Testis (tissue), 3 donors: ENCODE data around the gene CUBN. TPM values are rescaled to one million over a fixed set of nuclear protein-coding genes. Genes with fewer than 3 reads are reported as not detected.

Experiments used
- DNase-seq: peaks from one replicate; pipeline ENCODE4 v3.0.0-alpha.2; 2019
- H3K27ac ChIP-seq, 2 donors: fragments of 200-600 bp; sonication (generic); one replicate each; pipeline ENCODE4 v1.5.1; 2019
- H3K27me3 ChIP-seq: fragments of 200-600 bp; sonication (generic); one replicate; pipeline ENCODE4 v1.5.1; 2019
- H3K36me3 ChIP-seq: fragments of 200-600 bp; sonication (generic); one replicate; pipeline ENCODE4 v1.5.1; 2017; ENCODE audit warnings: low read depth; ENCODE audit errors: missing control alignments
- H3K4me1 ChIP-seq: fragments of 200-600 bp; sonication (generic); one replicate; pipeline ENCODE4 v1.5.1; 2019
- H3K4me3 ChIP-seq, 2 donors: fragments of 200-600 bp; sonication (generic); one replicate each; pipeline ENCODE4 v1.5.1; 2017 to 2019
- H3K9me3 ChIP-seq: fragments of 200-600 bp; sonication (generic); one replicate; pipeline ENCODE4 v1.5.1; 2017
- CTCF ChIP-seq, 3 experiments: fragments of 450-650 bp in 2 of 3; fragments of 200-600 bp in 1 of 3; sonication (generic) in 1 of 3; IDR thresholded peaks; one replicate each; pipeline ENCODE4 v1.5.1; 2016 to 2019; ENCODE audit warnings: antibody characterized with exemption in 3 of 3, mild to moderate bottlenecking in 2 of 3, moderate library complexity in 1 of 3
- POLR2A ChIP-seq: fragments of 450-650 bp; IDR thresholded peaks from one replicate; pipeline ENCODE4 v1.6.1; 2017; ENCODE audit warnings: antibody characterized with exemption, mild to moderate bottlenecking, moderate library complexity
- WGBS, 2 donors: methylation state at CpG; one replicate each; pipeline ENCODE4 v1.1.5; 2018; 5-methylcytosine and 5-hydroxymethylcytosine counted together
- intact Hi-C: fragments of 100-400 bp; cut with DNase I; formaldehyde crosslinking; loops from one replicate; pipeline ENCODE4 v1.15.1; 2023; ENCODE audit warnings: low total_unique reads
- polyA plus RNA-seq: library from polyadenylated mRNA; stranded (reverse); fragments of 350-450 nt; fragmentation: Illumina TruSeq; extraction: RNeasy Lipid Tissue Mini Kit (QIAGEN cat#74804); gene quantifications from one replicate; pipeline ENCODE4 v1.2.3, GENCODE V29; 2014; ENCODE audit warnings: low read depth, low replicate concordance; ENCODE audit not compliant: insufficient read depth
- total RNA-seq, 2 donors: library from RNA; depleted of rRNA; stranded (reverse); fragments of >200 nt; gene quantifications; one replicate each; pipeline ENCODE4 v1.2.3, GENCODE V29; 2016

Gene CUBN
- total and polyA plus RNA-seq, 3 donors from 2014 or later, result 11.0 to 39.3 (median 19.2) TPM

DNA sequence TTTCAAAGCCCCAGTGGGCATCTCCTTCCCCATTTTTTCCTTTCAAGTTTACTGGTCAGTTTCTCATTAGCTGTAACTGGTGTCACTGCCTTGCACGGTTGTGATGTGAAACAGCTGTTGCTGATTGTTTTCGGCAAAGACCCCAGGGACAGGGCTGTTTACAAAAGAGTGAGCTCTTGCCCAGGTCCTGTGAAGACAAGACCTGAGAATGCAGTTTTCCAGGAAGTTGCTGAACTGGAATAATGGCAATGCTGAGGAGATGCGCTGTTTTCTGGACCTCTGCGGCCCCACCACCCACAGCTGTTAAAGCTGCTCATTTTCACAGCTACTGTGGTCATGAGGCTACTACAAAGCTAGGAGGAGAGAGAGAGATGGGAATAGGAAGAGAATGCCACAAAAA lies 195.8 kb downstream of the CUBN start:
- Histone ChIP-seq H3K4me1 (no peaks in the 10 kb centered on the region), H3K36me3 (no peaks in the 10 kb centered on the region), H3K9me3 (no peaks in the 10 kb centered on the region), H3K27me3 (no peaks in the 10 kb centered on the region), H3K4me3 (no peak overlapping the region), H3K27ac (no peak overlapping the region)
- DNase-seq, result peak; percentile 53
- 61 to 63% methylated on average over 4 of the region's 4 CpGs for WGBS, 2 donors
- TF ChIP-seq POLR2A, result no peak
- TF ChIP-seq CTCF (IDR thresholded peaks at IDR 0.05), result no peak
- intact Hi-C loops, result no loop called here

DNA sequence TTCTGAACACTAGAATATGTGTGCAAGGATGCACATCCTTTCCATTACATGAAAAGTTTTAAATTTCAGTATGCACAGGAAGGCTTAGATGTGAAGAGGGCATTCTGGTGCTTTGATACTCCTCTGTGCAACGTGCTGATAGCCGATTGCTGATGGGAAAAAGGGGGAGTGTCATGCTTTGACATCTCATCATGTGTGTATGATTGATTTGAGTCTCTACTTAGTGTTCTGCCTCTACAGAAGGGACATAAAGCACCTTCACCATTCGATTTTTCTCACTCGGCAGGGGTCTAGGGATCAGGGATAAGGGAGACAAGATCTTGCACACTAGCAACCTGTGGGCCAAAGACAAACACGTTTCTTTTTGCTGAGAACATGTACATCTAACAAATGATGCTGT lies 197.7 kb downstream of the CUBN start:
- Histone ChIP-seq H3K4me3 (no peak overlapping the region), H3K27me3 (no peaks in the 10 kb centered on the region), H3K4me1 (no peaks in the 10 kb centered on the region), H3K9me3 (no peaks in the 10 kb centered on the region), H3K27ac (no peak overlapping the region), H3K36me3 (no peaks in the 10 kb centered on the region)
- 78 to 87% methylated on average over 5 of the region's 5 CpGs for WGBS, 2 donors
- no peak for DNase-seq
- TF ChIP-seq CTCF (IDR thresholded peaks at IDR 0.05), result no peak
- no peak for TF ChIP-seq POLR2A
- intact Hi-C loops, result no loop called here

GRCh38 chr10:16930540-16930939 lies 199.1 kb downstream of the CUBN start:
- Histone ChIP-seq H3K36me3 (no peaks in the 10 kb centered on the region), H3K27me3 (no peaks in the 10 kb centered on the region), H3K27ac (no peak overlapping the region), H3K9me3 (no peaks in the 10 kb centered on the region), H3K4me1 (no peaks in the 10 kb centered on the region), H3K4me3 (no peak overlapping the region)
- TF ChIP-seq POLR2A (no peak), CTCF (IDR thresholded peaks at IDR 0.05) (no peak)
- no peak for DNase-seq
- WGBS, 2 donors, result 89 to 96% methylated on average over 2 of the region's 2 CpGs
- intact Hi-C loops, result no loop called here

DNA sequence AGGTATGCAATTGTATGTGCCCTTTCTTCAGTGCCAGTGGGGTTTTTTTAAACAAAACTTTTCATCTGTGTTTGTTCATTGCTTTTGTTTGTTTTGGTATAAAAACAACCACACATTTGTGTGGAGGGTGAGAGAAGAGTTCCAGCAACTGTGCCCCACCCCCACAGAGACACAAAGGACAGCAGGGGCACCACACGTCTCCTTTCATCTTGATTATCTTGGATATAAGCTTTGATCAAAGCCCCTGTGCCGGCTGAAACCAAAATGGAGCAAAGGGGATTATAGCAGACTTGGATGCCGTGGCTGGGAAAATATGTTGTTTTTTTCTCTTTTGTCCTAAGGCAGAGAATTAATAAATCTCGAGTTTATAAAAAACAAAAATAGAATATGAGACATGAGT lies 200.5 kb downstream of the CUBN start:
- no peak for DNase-seq
- Histone ChIP-seq H3K27me3 (no peaks in the 10 kb centered on the region), H3K9me3 (no peaks in the 10 kb centered on the region), H3K4me1 (no peaks in the 10 kb centered on the region), H3K4me3 (no peak overlapping the region), H3K27ac (no peak overlapping the region), H3K36me3 (no peaks in the 10 kb centered on the region)
- TF ChIP-seq POLR2A (no peak), CTCF (IDR thresholded peaks at IDR 0.05) (no peak)
- 76 to 77% methylated on average over 4 of the region's 4 CpGs for WGBS, 2 donors
- intact Hi-C loops, result no loop called here

- no peak overlapping the region for H3K4me3 ChIP-seq
- no peaks in the 10 kb centered on the region for H3K9me3 ChIP-seq
- WGBS, 2 donors, result 77 to 97% methylated on average over 4 of the region's 4 CpGs
- DNase-seq, result no peak
- no peak overlapping the region for H3K27ac ChIP-seq
- TF ChIP-seq CTCF (IDR thresholded peaks at IDR 0.05), result no peak
- TF ChIP-seq POLR2A, result no peak
- intact Hi-C loops, result no loop called here
- H3K4me1 ChIP-seq, result no peaks in the 10 kb centered on the region
- H3K27me3 ChIP-seq, result no peaks in the 10 kb centered on the region
- no peaks in the 10 kb centered on the region for H3K36me3 ChIP-seq
Observed at GRCh38 chr10:16927546-16927945, 202.1 kb downstream of the CUBN start.
